Adrenal gland (tissue), 5 donors: ENCODE data around the gene KLF7.

Experiments used
- POLR2A ChIP-seq, 2 donors: fragments of 450-650 bp; IDR thresholded peaks; one replicate each; pipeline ENCODE4 v1.6.1; 2017; ENCODE audit warnings: antibody characterized with exemption in 2 of 2, mild to moderate bottlenecking in 2 of 2, moderate library complexity in 1 of 2
- TF ChIP-seq, protein P1 (sequence below), 6 experiments: fragments of 450-650 bp in 4 of 6; fragments of 200-600 bp in 2 of 6; sonication (generic) in 1 of 6; IDR thresholded peaks; 1 replicate in 5 of 6; 2 replicates in 1 of 6; pipeline versions ENCODE4 v1.5.1 to v1.8.0; 2016 to 2021; ENCODE audit warnings: antibody characterized with exemption in 6 of 6, mild to moderate bottlenecking in 2 of 6, moderate library complexity in 1 of 6
- donor health status: DM: no; HTN: no; CAD: no.

DNA sequence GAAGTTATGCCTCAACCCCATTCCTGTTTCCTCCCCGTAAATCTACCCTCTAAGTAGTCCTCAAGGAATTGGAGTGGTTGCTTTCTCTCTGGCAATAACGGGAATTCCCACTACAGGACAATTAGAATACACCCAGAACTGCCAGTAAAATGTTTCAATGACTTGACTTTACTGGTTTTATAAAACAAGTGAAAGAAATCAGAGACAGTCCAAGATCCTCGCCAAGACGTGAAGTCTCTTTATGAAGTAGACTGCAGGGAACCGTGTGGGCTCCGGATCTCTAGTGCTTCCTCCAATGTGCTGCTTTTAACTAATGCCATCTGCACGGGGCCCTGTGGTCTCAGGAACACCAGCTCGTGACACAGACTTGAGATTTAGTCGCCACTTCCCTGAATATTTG is 125.1 kb downstream of the KLF7 start:
- TF ChIP-seq, protein P1, sequence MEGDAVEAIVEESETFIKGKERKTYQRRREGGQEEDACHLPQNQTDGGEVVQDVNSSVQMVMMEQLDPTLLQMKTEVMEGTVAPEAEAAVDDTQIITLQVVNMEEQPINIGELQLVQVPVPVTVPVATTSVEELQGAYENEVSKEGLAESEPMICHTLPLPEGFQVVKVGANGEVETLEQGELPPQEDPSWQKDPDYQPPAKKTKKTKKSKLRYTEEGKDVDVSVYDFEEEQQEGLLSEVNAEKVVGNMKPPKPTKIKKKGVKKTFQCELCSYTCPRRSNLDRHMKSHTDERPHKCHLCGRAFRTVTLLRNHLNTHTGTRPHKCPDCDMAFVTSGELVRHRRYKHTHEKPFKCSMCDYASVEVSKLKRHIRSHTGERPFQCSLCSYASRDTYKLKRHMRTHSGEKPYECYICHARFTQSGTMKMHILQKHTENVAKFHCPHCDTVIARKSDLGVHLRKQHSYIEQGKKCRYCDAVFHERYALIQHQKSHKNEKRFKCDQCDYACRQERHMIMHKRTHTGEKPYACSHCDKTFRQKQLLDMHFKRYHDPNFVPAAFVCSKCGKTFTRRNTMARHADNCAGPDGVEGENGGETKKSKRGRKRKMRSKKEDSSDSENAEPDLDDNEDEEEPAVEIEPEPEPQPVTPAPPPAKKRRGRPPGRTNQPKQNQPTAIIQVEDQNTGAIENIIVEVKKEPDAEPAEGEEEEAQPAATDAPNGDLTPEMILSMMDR (IDR thresholded peaks at IDR 0.05) = no peak
- TF ChIP-seq POLR2A (IDR thresholded peaks at IDR 0.05) = no peak
